ENCODE results near the gene METTL17.
"Not testable (repeated sequence)": the region's sequence is repeated elsewhere in the genome, so short reads cannot be mapped to it uniquely, and the experiment has no call there.

The METTL17 gene

DNA sequence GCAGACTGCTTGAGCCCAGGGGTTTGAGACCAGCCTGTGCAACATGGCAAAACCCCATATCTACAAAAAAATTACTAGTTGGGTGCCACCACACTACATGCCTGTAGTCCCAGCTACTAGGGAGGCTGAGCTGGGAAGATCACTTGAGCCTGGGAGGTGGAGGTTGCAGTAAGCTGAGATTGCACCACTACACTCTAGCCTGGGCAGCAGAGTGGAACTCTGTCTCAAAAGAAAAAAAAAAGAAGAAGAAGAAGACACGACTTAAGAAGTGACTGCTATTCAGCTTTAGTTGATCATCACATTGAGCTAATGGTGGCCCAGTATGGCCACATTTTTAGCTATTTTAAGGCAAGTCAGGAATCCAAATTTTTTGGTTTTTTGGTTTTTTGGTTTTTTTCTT, 8.9 kb upstream of the METTL17 start:
- H3K36me3 Mint-ChIP-seq (ENCODE audit: low read depth) = no peaks in the 10 kb centered on the region
- H3K4me3 Mint-ChIP-seq = no peak overlapping the region
- H3K4me1 Mint-ChIP-seq (ENCODE audit: low read depth) = peaks cover 1% of the 10 kb centered on the region
- H3K27ac Mint-ChIP-seq = no peak overlapping the region
- H3K27me3 Mint-ChIP-seq (ENCODE audit: low read depth) = peaks cover 27% of the 10 kb centered on the region
- no peaks in the 10 kb centered on the region for H3K9me3 Mint-ChIP-seq

DNA sequence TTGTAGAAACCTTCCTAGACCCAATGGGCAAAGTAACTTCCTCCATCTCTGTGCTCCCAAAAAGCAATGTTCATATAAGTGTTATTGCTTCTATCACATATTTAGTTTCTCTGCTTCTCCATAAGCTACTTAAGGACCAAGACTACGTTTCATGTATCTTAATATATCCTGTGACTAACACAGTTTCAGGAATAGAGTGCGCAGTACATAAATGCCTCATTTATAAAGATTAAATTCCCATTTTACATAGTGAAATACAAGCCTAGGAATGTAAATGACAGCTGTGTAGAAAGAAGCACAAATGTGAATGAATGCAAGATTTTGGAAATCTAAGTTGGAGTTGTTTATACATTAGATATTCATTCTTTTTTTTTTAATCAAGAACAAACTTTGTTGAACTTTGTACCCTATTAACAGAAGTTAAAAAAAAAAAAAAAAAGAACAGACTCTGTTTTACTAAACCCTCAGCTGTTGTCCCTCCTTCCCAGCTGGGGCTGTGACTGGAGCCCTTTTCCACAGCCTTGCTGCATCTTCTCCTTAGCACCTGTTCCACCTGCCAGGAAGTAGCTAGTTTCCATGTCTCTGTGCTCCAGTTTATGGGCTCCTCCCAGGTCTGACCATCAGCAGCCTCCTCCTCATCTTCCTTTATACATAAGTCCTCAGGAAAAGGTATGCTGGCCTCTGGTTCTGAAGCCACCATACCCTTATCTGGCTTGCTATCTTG, 7.0 kb upstream of the METTL17 start:
- H3K4me1 Mint-ChIP-seq (ENCODE audit: low read depth) = peaks cover 1% of the 10 kb centered on the region
- H3K9me3 Mint-ChIP-seq = no peaks in the 10 kb centered on the region
- peaks cover 27% of the 10 kb centered on the region for H3K27me3 Mint-ChIP-seq (ENCODE audit: low read depth)
- H3K36me3 Mint-ChIP-seq (ENCODE audit: low read depth) = no peaks in the 10 kb centered on the region
- no peak overlapping the region for H3K4me3 Mint-ChIP-seq
- no peak overlapping the region for H3K27ac Mint-ChIP-seq

DNA sequence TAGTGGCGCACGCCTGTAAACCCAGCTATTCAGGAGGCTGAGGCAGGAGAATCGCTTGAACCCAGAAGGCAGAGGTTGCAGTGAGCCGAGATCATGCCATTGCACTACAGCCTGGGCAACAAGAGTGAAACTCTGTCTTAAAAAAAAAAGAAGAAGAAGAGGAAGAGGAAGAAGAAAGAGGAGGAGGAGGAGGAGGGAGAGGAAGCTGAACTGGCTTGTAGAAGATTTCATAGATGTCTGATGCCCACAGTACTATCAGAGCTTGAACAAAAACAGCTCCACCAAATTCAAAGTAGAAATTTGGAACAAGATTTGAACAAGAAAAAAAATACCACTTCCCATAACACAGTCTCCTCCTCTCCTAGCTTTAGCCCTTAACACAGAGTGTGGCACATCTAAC, 4.1 kb upstream of the METTL17 start:
- H3K4me1 Mint-ChIP-seq (ENCODE audit: low read depth); H3K4me3 Mint-ChIP-seq; H3K27ac Mint-ChIP-seq: not testable (repeated sequence)

DNA sequence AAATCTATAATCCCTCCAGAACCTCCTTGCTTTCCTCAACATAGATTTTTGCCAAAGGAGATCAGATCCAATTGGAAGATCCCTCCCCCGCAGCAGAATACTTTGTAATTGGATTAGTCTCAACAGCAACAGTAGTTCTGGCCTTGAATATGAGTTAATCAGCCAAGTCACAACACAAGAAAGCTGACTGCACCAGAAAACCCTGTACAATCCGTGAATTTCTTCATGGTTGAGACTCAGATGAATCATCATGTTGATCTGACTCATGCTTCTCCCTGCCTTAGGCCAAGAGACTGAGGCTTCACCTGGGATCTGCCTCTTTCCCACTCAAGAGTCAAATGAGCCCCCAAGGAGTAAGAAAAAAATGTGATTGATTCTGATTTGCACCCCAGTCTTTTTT, 3.0 kb upstream of the METTL17 start:
- Mint-ChIP-seq H3K27me3 (ENCODE audit: low read depth) (peaks cover 11% of the 10 kb centered on the region), H3K36me3 (ENCODE audit: low read depth) (peaks cover 8% of the 10 kb centered on the region), H3K4me3 (no peak overlapping the region), H3K4me1 (ENCODE audit: low read depth) (peaks cover 11% of the 10 kb centered on the region), H3K9me3 (no peaks in the 10 kb centered on the region), H3K27ac (no peak overlapping the region)

More for the DNA sequence above, 4.1 kb upstream of the METTL17 start:
- peaks cover 11% of the 10 kb centered on the region for H3K27me3 Mint-ChIP-seq (ENCODE audit: low read depth)
- H3K9me3 Mint-ChIP-seq; H3K36me3 Mint-ChIP-seq (ENCODE audit: low read depth): not testable (repeated sequence)

DNA sequence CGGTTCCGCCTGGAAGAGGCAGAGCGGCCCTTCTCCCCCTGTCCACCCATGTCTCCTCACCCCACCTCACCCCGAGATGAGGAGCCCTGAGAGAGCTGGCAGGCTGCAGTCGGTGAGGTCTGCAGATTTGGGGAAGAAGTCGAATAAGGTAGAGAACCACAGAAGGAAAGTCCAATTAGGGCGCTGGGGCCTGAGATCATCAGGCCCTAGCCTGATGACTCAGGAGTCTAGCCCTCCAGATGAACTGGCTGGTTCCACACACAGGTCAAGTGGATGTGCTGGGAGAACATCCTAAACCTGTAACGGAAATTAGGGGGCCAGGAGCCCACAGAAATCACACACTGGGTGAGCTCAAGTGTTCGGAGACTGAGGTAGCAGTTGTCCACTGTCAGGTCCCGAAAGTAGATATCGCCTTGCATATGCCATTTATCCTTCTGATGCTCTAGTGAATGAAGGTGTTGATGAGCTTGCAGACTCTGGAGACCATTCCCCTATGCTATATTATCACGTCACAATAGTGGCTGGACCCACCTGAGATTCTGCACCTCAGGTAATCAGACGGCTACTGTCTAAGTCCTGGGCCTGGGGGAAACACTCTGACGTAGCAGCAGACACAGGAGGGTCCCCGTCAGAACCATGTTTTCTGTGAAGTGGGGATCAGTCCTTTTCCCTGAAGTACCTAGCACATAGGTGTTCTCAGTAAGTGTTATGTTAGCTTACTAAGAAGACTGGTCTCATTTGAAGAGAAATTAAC, 886 bp upstream of the METTL17 start:
- no peak overlapping the region for H3K27ac Mint-ChIP-seq
- no peaks in the 10 kb centered on the region for H3K9me3 Mint-ChIP-seq
- peaks cover 19% of the 10 kb centered on the region for H3K36me3 Mint-ChIP-seq (ENCODE audit: low read depth)
- H3K4me3 Mint-ChIP-seq = peak overlapping the region; percentile 22
- H3K27me3 Mint-ChIP-seq (ENCODE audit: low read depth) = peaks cover 2% of the 10 kb centered on the region
- H3K4me1 Mint-ChIP-seq (ENCODE audit: low read depth) = peaks cover 18% of the 10 kb centered on the region

DNA sequence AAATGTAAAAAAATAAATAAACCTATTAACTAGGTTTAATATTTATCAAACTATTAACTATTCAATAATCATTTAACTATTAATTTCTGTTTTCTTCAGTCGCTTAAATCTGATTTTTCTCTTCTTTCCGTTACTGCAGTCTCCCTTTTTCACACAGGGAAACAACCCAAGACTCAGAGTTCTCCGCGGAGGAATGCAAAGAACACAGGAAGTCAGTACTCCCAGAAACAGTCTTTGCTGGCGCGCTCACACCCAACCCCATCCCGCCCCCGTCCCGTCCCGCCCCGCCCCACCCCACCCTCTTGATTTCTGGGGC, 351 bp upstream of the METTL17 start:
- H3K4me1 Mint-ChIP-seq (ENCODE audit: low read depth) = peaks cover 18% of the 10 kb centered on the region
- peaks cover 22% of the 10 kb centered on the region for H3K36me3 Mint-ChIP-seq (ENCODE audit: low read depth)
- no peaks in the 10 kb centered on the region for H3K27me3 Mint-ChIP-seq (ENCODE audit: low read depth)
- peak overlapping the region; percentile 79 for H3K27ac Mint-ChIP-seq
- H3K9me3 Mint-ChIP-seq = no peaks in the 10 kb centered on the region
- H3K4me3 Mint-ChIP-seq = peak overlapping the region; percentile 87

DNA sequence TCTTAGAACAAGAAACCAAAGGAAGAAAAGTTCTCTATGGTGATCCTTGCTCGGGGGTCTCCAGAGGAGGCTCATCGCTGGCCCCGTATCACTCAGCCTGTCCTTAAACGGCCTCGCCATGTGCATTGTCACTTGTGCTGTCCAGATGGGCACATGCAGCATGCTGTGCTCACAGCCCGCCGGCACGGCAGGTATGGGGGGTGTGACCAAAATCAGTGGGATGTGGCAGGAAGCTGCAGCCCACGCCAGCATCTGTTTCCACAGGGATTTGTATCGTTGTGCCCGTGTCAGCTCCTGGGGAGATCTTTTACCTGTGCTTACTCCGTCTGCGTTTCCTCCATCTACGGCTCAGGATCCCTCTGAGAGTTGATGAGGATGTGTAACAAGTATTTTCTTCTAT, 6.7 kb downstream of the METTL17 start:
- peaks cover 11% of the 10 kb centered on the region for H3K4me1 Mint-ChIP-seq (ENCODE audit: low read depth)
- H3K27me3 Mint-ChIP-seq (ENCODE audit: low read depth) = no peaks in the 10 kb centered on the region
- no peak overlapping the region for H3K27ac Mint-ChIP-seq
- peaks cover 41% of the 10 kb centered on the region for H3K36me3 Mint-ChIP-seq (ENCODE audit: low read depth)
- H3K4me3 Mint-ChIP-seq = no peak overlapping the region
- H3K9me3 Mint-ChIP-seq = no peaks in the 10 kb centered on the region

DNA sequence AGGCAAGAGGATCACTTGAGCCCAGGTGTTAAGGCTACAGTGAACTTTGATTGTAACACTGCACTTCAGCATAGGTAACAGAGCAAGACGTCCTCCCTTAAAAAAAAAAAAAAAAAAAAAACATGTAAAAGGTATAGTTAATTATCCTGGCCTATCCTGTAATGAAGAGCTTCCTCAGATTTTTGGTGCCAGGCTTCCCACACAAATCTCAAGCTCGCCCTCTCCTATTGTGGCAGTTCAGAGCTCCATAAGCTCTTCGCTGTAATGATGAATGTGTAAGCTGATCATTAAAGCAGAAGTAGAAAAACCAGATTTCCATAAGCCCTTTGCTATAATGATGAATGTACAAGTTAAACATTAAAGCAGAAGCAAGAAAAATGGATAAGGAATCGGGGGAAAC, 7.3 kb downstream of the METTL17 start:
- H3K27ac Mint-ChIP-seq = no peak overlapping the region
- H3K4me1 Mint-ChIP-seq (ENCODE audit: low read depth) = peaks cover 8% of the 10 kb centered on the region
- no peaks in the 10 kb centered on the region for H3K9me3 Mint-ChIP-seq

DNA sequence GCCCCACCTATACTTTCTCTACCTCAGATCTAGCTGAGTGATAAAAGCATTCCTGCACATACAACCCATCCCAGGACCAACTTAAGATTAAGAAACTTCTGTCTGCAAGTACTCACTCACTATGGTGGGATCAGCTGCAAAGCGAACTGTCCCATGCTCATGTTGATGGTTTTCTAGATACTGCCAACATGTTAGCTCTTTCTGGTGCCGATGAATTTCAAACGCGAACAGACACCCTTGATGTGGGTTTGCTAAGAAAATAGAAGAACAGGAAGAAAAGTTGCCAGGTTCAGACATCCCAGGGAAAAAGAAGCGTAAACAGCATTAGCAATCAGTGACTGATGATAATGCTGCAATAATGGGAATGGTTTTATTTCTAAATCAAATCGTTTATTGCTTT, 7.8 kb downstream of the METTL17 start:
- H3K36me3 Mint-ChIP-seq (ENCODE audit: low read depth) = peaks cover 37% of the 10 kb centered on the region
- H3K4me3 Mint-ChIP-seq = no peak overlapping the region
- H3K27me3 Mint-ChIP-seq (ENCODE audit: low read depth) = no peaks in the 10 kb centered on the region
- no peaks in the 10 kb centered on the region for H3K9me3 Mint-ChIP-seq
- no peak overlapping the region for H3K27ac Mint-ChIP-seq
- peaks cover 5% of the 10 kb centered on the region for H3K4me1 Mint-ChIP-seq (ENCODE audit: low read depth)

More for the DNA sequence above, 7.3 kb downstream of the METTL17 start:
- Mint-ChIP-seq H3K27me3 (ENCODE audit: low read depth) (no peaks in the 10 kb centered on the region), H3K4me3 (no peak overlapping the region), H3K36me3 (ENCODE audit: low read depth) (peaks cover 37% of the 10 kb centered on the region)

DNA sequence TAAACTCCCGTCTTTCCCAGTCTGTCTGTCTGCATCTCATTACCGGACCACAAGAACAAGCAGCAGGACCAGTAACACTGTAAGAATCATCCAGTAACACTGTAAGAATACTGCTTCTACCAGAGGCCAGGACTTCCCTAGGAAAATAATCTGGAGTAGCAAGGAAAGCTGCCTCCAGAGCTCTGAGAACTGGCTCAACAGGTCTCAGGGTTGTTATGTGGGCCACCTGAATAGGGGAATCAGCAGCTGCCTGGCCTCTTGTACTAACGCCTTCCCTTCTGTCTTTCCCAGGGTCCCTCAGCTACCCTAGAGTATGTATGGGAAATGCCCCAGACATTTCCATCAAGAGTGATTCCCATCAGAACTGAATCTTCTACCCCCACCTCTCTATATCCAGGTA, 8.4 kb downstream of the METTL17 start:
- H3K4me3 Mint-ChIP-seq = no peak overlapping the region
- peaks cover 5% of the 10 kb centered on the region for H3K4me1 Mint-ChIP-seq (ENCODE audit: low read depth)
- no peaks in the 10 kb centered on the region for H3K9me3 Mint-ChIP-seq
- H3K27me3 Mint-ChIP-seq (ENCODE audit: low read depth) = no peaks in the 10 kb centered on the region
- H3K27ac Mint-ChIP-seq = no peak overlapping the region
- peaks cover 31% of the 10 kb centered on the region for H3K36me3 Mint-ChIP-seq (ENCODE audit: low read depth)

DNA sequence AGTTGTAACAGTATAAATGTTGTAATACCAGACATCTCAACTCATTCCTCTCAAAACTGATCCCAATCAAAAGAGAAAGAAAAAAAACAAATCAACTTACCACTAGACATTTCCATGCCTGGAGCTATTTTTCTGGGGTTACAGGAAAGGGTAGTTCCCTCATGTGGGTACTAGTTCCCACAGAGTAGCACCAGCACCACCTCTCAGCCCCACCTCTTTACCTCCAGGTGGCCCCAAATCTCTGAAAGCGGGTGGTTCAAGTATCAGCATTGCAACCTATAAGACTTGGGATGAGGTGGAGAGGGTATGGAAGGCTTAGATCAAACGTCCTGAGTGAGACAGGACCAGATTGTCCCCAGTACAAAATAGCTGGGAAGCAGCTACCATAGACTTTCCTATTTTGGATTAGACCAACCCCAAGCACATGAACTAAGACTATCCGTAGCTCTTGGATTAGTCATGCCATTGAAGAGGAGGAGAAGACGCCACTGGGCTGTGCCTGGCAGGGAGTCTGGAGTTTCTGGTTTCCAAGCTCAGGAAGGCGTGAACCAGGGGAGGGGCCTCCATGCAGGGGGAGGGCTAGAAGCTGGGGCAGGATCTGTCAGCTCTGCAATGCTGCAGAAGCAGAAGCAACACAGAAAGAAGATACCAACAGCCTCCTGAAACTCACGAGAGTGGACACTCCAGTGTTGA, 9.0 kb downstream of the METTL17 start, which contains the start of gene SLC39A2:
Gene SLC39A2 (plus strand): TSS at position 620 of the 693 bp plus-strand sequence. CDS start 154 bp downstream, outside the sequence.
- no peak within 1 kb of the TSS for H3K4me3 Mint-ChIP-seq
- H3K27ac Mint-ChIP-seq = no peak within 1 kb of the TSS
- no peaks in the 10 kb centered on the region for H3K27me3 Mint-ChIP-seq (ENCODE audit: low read depth)
- peaks cover 29% of the 10 kb centered on the region for H3K36me3 Mint-ChIP-seq (ENCODE audit: low read depth)
- H3K4me1 Mint-ChIP-seq (ENCODE audit: low read depth) = peaks cover 4% of the 10 kb centered on the region
- no peaks in the 10 kb centered on the region for H3K9me3 Mint-ChIP-seq

DNA sequence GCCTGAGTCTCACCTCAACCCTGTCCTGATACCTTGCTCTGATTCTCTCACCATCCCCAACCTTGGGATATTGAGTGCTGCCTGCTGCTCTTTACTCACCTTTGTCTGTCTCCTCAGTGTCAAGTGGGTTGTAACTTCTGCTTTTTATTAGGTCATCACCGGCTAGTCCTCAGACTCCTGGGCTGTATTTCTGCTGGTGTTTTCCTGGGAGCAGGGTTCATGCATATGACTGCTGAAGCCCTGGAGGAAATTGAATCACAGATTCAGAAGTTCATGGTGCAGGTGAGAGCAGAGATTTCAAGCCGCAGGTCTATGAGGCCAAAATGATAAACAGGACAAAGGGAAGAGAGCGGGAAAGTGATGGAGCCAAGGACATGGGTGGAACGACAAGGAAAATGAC, 9.8 kb downstream of the METTL17 start:
- Mint-ChIP-seq H3K27me3 (ENCODE audit: low read depth) (no peaks in the 10 kb centered on the region), H3K4me3 (no peak overlapping the region), H3K4me1 (ENCODE audit: low read depth) (peaks cover 4% of the 10 kb centered on the region)

DNA sequence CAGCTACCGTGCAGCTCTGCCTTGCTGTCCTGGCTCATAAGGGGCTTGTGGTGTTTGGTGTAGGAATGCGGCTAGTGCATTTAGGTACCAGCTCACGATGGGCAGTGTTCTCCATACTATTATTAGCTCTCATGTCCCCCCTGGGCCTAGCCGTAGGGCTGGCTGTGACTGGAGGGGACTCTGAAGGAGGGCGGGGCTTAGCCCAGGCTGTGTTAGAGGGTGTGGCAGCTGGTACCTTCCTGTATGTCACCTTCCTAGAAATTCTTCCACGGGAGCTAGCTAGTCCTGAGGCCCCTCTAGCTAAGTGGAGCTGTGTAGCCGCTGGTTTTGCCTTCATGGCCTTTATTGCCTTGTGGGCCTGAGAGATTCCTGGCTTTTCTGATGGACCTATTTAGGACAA, 11.4 kb downstream of the METTL17 start:
- no peaks in the 10 kb centered on the region for H3K9me3 Mint-ChIP-seq
- no peak overlapping the region for H3K4me3 Mint-ChIP-seq
- no peaks in the 10 kb centered on the region for H3K4me1 Mint-ChIP-seq (ENCODE audit: low read depth)
- peaks cover 9% of the 10 kb centered on the region for H3K36me3 Mint-ChIP-seq (ENCODE audit: low read depth)
- H3K27me3 Mint-ChIP-seq (ENCODE audit: low read depth) = no peaks in the 10 kb centered on the region
- no peak overlapping the region for H3K27ac Mint-ChIP-seq

More for the DNA sequence above, 9.8 kb downstream of the METTL17 start:
- Mint-ChIP-seq H3K9me3 (no peaks in the 10 kb centered on the region), H3K27ac (no peak overlapping the region), H3K36me3 (ENCODE audit: low read depth) (peaks cover 24% of the 10 kb centered on the region)

DNA sequence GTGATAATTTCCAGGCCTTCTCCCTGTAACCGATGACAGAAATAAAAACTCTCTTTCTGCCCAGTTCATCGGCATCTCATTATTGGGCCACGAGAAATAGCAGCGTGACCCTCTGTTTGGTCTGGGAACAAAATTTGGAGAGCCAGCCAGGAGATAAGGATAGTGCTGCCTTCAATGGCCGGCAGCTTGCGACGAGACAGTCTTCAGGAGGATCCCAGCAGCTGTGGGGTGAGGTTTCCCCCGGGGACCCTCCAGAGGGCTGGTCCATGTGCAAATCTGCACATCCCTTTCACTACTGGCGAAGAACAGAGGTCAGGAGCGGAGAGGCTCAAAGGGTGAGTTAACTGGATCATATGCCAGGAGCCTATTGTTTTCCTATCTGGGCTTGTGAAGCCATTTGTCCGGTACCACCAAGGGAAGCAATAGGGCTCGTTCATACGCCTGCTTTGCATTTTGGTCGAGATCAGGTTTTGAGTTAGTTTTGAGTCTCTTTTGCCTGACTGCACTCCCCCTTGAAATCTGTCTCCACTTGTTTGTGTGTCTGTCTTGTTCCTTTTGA, 14.1 kb downstream of the METTL17 start:
- no peak overlapping the region for H3K4me3 Mint-ChIP-seq
- H3K9me3 Mint-ChIP-seq = no peaks in the 10 kb centered on the region

More for the DNA sequence above, 14.1 kb downstream of the METTL17 start:
- Mint-ChIP-seq H3K36me3 (ENCODE audit: low read depth) (no peaks in the 10 kb centered on the region), H3K27ac (no peak overlapping the region), H3K27me3 (ENCODE audit: low read depth) (no peaks in the 10 kb centered on the region), H3K4me1 (ENCODE audit: low read depth) (no peaks in the 10 kb centered on the region)
